ENCODE results near the gene DNAH6.

The DNAH6 gene

DNA sequence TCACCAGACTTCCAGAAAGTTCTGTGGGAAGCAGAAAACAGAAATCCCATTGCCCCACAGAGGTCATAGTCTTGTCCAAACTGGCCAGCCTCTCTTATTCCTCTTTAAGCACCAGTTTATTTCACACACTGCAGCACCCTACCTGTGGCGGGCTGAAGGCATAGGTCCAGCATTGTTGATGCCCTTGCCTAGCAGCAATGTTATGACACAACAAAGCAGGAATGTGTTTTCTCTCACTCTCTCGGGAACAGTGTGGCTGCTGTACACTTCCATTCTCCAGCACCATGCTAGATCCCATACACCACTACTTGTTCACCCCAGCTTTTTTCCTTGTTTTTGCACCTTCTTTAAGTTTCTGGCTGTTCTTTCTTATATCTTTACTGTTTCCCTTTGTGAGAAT lies 181.6 kb downstream of the DNAH6 start:
- no peak for DNase-seq (ENCODE audit: low read depth in 2 of 2)

DNA sequence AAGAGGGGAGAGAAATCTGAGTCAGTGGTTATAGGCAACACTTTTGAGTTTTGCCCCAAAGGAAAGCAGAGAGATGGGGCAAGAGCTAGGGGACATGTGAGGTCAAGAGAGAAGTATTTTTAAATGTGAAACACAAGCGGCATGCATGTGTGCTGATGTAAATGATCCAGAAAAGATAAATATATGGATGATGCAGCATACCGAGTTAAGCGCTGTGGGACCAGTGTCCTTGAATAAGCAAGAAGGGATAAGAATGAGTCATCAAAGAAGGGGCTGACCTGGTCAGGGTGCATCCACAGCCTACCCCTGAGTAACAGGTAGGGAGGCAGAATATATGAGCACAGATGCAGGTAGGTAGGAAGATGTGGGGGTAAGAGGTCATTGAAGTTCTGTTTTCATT lies 183.7 kb downstream of the DNAH6 start:
- no peak for DNase-seq (ENCODE audit: low read depth in 2 of 2)

DNA sequence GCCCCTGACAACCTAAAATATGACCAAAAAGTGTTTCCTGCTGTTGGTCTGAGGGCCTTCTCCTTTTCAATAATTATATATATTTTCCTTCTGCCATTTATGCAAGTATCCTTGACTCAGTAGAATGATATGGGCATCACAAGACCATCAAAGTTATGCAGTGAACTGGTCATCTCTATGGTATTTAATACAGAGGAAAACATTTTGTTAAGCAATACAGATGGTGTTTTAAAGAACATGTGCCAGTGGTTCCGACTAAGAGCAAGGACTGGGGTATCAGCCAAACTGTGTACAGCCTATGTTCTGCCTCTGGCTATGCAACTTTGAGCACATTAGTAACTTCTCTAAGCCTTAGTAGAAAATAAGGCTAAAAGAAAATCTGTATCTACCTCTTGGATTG lies 185.6 kb downstream of the DNAH6 start:
- DNase-seq (ENCODE audit: low read depth in 2 of 2): no peak

DNA sequence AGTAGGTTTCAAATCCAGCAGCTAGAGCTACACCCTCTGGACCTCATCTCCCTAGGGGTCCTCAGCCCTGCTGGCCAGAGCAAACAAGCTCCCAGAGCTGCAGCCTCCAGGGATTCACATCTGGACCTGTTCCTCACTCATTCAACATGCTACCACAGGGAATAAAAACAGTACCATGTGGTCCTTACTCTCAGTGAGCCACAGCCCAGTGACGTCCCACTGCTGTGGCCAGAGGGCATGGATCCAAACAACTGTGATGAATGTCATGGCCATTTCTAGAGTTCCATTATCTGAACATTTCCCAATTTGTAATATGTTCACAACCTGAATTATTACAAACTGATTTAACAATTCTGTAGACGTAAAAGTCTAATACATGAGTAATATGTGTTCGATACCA lies 186.6 kb downstream of the DNAH6 start:
- DNase-seq (ENCODE audit: low read depth in 2 of 2): no peak

DNA sequence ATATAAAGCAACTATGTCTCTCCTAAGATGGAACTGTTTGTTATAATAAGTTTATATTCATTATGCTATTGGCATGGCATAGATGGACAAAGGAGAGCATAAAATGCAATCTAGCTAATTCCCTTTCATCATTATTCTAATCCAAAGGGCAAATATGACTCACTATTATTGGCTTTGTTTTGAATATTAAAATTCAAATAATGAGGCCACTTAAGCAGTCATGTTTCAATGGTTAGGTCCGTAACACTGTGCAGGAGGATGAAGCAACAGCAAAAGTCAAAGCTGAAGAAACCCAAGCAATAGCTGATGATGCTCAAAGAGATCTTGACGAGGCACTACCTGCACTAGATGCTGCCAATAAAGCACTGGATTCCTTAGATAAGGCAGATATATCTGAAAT lies 187.5 kb downstream of the DNAH6 start:
- no peak for DNase-seq (ENCODE audit: low read depth in 2 of 2)

DNA sequence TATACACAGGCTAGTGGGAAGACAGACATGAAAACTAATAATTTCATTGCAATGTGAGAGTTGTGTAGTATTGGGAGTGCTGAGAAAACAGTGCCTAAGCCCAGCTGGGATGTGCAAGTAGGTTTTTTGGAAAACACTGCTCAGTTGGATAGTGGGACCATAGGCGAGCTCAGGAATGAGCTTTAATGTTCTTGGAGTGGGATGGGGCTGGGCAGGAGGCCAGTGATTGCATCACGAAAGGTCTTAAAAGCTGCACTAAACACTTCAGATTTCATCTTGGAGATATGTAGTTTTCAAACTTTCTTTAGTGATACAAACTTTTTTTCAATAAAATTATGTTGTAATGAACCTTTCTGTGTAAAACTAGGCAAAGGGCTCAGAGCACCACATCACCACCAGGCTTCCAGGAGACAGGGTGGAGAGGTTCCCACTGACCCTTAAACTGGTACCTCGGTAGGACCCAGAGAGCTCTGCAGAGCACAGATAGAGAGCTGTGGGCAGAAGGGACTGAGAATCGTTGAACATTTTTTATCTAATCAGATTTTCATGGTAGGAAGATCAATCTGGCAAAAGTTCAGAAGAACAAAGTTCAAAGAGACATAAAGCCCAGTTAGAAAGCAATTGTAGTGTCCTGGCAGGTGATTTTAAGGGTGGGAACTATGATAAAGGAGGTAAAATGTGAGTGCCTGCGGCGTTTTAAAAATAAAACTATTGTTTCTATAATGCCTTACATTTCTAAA lies 188.4 kb downstream of the DNAH6 start:
- no peak for DNase-seq (ENCODE audit: low read depth in 2 of 2)

DNA sequence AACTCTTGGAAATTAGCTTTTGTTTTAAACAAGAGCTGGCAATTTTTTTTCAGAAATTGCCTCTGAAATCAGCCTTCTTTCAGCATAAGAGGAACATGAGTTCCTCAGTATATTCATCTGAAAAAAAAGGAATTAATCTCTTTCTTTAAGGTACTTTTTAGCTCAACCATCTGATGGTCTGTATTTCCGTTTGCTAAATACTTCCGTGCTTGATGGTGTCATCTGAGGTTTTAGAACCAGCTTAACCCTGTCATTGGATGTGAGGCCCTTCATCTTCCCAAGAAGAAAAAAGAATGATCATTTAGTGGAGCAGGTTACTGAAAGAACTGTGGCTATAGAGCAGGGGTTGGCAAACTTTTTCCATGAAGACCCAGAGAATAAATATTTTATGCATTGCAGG lies 189.6 kb downstream of the DNAH6 start:
- no peak for DNase-seq (ENCODE audit: low read depth in 2 of 2)

DNA sequence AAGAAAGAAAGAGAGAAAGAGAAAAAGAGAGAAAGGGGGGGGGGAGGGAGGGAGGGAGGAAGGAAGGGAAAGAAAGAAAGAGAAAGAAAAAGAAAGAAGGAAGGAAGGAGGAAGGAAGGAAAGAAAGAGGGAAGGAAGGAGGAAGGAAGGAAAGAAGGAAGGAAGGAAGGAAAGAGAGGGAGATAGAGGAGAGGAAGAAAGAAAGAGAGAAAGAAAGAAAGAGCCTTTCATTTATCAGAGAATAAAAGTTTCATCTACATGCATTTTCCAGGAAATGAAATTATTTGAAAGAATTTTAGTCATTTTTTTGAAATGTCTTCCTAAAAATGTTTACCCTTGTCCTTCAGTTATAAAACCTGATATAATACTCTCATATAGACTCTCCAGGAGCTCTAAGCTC lies 192.1 kb downstream of the DNAH6 start:
- DNase-seq (ENCODE audit: low read depth in 2 of 2): no peak

DNA sequence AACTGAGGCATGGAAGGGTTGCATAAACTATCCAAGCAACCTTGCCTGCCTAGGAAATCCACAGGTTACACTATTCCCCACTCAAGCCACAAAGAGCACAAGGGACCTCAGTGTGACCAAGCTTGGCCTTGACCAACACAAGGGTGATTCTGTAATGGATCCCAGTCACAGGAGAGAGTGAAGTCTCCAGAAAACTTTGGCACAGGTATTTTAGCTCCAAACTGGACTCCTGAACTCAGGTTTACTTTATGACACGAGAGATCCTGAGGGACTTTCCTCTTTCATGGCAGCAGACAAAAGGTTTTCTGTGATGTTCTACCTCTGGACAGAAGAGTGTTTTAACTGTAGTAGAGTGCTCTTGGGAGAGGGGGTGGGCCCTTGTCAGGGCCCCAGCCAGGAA lies 195.4 kb downstream of the DNAH6 start:
- no peak for DNase-seq (ENCODE audit: low read depth in 2 of 2)

DNA sequence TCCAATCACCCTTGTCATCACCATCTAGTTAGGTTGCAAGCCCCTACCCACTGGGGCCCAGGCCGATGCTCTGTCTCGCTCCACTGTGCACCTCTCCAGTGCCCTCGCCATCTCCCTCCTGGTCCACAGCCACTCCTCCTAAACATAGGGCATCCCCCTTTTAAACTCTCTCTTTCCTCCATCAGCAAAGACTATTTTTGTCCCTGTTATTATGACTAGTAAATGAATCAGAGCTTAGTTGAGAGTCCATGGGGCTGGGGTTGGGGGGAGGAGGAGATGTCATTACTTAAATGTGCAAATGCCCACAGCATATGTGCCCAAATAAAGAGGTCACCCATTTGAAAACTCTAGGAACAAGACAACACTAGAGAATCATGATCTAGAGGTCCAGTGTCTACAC lies 197.1 kb downstream of the DNAH6 start:
- DNase-seq (ENCODE audit: low read depth in 2 of 2): no peak

DNA sequence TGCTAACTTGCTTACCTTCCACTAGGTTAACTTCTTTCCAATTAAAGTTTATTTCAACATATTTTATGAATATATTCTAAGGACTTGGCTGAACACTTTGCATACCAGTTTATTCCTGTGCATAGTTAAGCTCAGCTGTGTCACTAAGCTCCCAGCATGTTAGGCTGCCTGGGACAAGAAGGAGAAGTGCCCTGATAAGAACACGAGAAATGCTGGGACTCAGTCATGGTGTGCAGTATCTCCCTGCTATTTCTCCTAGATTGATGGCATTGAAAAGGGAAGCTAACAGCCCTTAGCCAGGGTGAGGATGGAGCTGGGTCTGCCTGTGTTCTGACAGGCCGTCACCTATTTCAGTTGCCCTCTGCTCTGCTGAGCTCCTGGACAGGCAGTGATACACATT lies 200.3 kb downstream of the DNAH6 start:
- DNase-seq (ENCODE audit: low read depth in 2 of 2): no peak

DNA sequence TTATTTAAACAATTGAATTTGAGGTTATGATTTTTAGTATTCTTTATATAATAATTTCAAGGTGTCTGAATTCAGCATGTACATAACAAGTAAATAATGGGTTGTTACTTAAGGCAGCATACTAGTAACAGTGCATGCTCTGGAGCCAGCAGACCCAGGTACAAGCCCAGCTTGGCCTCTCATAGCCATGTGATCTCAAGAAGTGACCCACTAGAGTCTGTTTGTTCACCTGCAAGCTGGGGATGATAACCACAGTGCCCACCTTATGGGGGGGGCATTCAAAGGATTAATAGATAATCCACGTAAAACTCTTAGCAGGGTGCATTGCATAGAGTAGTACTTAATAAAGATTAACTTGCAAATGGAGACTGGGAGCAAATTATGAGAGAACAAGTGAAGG lies 201.0 kb downstream of the DNAH6 start:
- no peak for DNase-seq (ENCODE audit: low read depth in 2 of 2)

DNA sequence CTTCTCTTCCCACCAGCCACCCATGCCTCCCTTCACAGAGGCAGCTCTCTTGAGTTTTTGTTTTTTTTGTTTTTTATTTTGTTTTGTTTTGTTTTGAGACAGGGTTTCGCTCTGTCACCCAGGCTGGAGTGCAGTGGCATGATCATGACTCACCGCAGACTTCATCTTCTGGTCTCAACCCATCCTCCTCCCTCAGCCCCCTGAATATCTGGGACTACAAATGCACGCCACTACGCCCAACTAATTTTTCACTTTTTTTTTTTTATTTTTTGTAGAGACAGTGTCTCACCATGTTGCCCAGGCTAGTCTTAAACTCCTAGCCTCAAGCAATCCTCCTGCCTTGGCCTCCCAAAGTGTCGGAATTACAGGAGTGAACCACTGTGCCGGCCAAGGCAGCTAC lies 203.1 kb downstream of the DNAH6 start:
- no peak for DNase-seq (ENCODE audit: low read depth in 2 of 2)

DNA sequence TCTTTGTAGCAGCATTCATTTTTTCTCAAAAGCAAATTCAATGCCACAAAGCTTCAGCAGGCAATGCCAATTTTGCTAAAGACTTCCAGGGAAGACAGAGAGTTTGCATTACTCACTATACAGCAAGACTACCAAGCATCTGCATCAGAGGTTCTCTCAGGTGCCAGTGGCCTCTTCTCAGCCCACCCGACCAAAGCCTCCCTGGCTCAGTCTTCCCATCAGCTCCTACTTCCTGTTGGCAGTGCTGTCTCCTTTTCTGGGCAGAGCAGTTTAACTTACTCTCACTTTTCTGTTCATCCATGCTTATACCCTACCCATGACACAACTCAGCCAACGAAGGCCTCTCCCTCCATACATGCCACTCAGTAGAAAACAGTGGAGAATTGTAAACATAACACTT lies 207.5 kb downstream of the DNAH6 start:
- no peak for DNase-seq (ENCODE audit: low read depth in 2 of 2)

DNA sequence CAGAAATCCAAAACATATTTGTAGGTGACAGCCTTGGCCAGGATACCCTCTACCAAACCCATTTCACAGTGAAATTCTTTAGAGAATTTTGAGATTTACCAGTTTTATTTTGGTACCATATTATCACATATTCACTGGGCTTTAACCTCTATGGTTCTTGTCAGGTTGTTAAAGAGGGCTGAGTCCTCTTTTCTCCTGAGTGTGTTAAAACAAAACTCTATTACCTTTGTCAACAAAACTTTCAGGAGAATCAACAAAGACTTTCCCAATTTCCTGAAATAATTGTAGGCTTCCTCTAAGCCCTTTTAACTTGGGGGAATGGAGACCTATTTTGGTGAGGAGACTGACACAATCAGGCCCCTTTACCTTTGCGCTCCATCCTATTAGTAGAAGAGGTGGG lies 209.4 kb downstream of the DNAH6 start:
- DNase-seq (ENCODE audit: low read depth in 2 of 2): no peak

DNA sequence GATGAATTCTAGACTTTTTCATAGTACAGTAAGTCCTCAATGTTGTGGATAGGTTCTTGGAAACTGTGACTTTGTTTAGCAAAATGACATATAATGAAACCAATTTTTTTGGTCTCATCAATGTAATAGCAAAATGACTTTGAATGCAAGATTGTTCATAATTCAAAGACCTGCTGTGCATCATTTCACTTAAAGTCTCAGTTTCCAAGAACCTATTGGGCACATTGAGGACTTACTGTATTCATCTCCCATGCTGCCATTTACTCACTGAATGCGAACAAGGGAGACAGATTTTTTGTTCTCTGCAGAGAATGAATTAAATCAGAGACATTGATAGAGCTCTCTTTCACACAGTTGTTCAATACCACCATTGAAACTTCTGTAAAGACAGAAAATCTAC lies 211.0 kb downstream of the DNAH6 start:
- no peak for DNase-seq (ENCODE audit: low read depth in 2 of 2)

DNA sequence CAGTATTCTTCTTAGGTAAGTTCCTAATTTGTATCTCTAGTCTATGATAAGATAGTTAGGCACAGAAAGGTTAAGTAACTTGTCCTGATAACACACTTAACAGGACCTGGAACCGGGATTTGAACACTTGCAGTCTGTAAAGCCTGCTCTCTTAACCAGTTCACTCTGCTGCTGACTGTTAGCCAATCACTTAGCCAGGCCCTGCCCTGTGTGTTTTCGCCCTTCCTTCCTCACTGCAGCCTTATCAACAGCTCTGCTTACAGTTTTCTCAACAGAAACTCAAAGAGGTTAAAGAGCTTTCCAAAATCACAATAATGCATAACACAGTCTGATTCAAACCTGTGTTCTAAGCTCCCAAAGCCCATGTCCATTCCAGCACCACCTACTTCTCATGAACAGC lies 212.9 kb downstream of the DNAH6 start:
- DNase-seq (ENCODE audit: low read depth in 2 of 2): no peak

DNA sequence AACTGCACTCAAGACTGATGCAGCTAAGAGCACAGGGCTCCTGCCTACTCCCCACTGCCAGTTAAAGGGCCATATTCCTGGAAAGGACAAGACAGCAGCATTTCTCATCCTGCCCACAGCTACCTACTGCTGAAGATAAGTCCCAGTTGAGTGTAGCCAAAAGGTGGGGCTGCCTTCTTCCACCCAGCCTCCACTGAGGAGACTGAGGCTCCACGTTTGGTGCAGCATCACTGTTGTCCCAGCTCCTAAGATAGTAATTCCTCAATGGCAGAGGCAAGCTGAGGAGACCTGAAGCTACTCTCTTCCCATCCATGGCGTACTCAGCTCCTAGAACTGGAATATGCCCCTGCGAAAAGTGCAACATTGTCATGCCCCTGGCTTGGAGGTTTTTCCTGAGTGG lies 214.9 kb downstream of the DNAH6 start:
- DNase-seq (ENCODE audit: low read depth in 2 of 2): no peak

DNA sequence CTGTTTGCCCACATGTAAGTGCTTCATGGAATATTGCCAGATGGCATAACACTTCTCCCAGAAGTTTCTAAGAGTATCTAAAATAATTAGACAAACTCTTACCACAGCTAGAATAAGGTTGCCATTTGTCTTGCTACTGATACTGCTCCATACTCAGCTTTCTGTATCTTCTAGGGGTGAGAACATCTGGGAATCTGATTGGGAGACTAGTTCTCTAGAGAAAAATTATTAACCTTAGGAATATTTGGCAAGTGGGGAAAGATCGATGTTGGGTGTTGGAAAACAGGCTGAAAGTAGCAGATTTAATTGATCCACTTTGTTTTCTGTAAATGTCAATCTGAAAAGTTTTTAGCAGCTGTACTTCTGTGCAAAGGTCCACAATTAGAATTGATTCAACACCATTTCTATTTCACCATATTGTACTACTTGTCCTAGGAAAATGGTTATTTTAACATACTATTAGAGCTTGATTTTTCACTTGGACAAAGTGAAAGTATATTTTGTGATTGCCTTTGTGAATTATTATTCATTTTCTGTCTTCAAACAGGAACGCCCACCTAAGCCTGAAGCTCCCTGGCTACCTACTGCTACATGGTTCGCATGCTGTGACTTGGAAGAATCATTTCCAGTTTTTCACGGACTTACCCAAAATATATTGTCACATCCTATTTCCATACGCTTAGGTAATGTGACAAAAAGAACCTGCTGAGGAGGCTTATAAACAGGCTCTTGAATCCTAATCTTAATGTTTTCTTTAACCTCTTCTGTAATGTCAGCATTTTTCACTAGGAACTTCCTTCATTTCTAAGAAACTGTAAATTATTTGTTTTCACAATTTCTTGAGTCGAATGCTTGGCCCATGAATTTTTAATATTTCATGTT lies 216.8 kb downstream of the DNAH6 start:
- no peak for DNase-seq (ENCODE audit: low read depth in 2 of 2)

DNA sequence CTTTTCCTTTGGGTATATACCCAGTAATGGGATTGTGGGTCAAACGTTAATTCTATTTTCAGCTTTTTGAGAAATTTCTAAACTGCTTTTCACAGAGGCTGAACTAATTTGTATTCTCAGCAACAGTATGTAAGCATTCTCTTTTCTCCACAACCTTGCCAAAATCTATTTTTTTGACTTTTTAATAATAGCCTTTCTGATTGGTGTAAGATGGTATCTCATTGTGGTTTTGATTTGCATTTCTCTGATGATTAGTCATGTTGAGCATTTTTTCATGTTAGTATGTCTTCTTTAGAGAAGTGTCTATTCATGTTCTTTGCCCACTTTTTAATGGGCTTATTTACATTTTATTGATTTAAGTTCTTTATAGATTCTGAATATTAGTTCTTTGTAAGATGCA lies 219.1 kb downstream of the DNAH6 start:
- no peak for DNase-seq (ENCODE audit: low read depth in 2 of 2)

DNA sequence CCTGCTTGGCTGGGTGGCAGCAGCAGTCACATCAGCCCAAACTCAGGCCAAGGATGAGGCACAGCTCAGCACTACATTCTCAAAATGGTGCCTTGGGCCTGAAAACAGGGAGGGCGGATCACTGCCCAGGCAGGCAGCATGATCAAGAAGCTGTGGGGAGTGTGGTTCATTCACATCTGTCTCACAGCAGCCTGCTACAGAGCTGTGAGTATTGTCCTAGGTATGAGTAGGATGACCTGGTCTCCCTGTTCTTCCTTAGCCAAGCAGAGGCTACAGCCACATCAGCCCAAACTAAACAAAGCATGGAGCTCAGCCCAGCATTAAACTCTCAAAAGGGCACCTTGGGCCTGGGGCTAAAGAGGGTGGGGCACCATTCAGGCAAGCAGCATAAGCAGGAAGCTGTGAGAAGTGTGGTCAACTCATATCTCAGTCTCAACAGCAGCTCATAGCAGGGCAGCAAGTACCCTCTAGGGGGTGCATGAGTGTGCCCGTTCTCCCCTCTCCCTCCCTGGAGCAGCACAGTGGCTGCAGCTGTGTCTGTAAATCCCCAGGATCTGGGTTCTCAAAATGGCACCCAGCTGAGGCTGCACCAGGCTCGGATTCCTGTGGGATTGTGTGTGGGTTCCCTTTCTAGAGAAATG lies 225.0 kb downstream of the DNAH6 start:
- no peak for DNase-seq (ENCODE audit: low read depth in 2 of 2)

DNA sequence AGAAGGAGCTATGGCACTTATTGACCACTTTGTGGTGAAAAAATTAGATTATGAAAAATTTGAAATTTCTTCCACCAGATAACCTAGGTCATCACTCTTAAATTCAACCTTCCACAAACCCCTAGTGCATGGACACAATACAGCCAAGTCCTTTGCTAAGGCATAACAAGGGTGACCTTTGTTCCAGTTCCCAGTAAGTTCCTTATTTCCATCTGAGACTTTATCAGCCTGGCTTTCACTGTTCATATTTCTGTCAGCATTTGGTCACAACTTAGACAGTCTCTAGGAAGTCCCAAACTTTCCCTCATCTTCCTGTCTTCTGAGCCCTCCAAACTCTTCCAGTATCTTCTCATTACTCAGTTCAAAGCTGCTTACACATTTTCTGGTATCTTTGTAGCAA lies 232.0 kb downstream of the DNAH6 start:
- no peak for DNase-seq (ENCODE audit: low read depth in 2 of 2)

DNA sequence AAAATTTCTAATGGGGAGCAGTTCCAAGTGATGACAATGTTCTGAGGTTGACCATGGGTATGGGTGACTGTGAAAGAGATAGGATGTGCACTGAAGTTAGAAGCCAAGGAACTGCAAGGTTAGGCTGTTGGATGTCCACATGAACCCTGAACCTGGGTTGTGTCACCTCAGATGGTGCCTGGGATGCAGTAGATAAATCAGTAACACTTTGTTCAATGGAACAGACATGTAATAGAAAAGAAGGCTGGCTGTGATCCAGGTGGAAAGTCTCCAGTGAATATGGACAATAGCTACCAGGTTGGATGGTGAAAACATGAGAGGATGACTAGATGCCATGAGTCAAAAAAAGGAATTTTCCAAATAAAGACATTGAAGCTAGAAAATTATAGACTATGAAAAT lies 233.1 kb downstream of the DNAH6 start:
- no peak for DNase-seq (ENCODE audit: low read depth in 2 of 2)
